Measurements from ENCODE around the gene DNAJC7. TPM values are rescaled to one million over a fixed set of nuclear protein-coding genes. Genes with fewer than 3 reads are reported as not detected.

The DNAJC7 gene
- 38.8 and 48.5 TPM in 2 replicates for polyA plus RNA-seq (2012; rRNA removed)
- 63.0 and 77.9 TPM in 2 replicates for polyA plus RNA-seq (2012; cell fraction: cytosol; rRNA removed)
- polyA plus RNA-seq (2012; cell fraction: nucleus; rRNA removed) = 24.5 and 41.2 TPM in 2 replicates

- Histone ChIP-seq H3K4me1 (ENCODE audit: control insufficient read depth in 1 of 2, insufficient read depth in 2 of 2, low read depth in 1 of 2, low read length in 1 of 2) (peaks cover 6 to 25% of the 10 kb centered on the region in 2 experiments; a peak in 3 of 4 replicates), H4K20me1 (ENCODE audit: insufficient read depth) (peaks cover 18% of the 10 kb centered on the region), H3K27ac (ENCODE audit: low read depth in 2 of 2, low read length in 1 of 2) (peak within 1 kb of the TSS; percentile 93 to 95), H3K79me2 (ENCODE audit: insufficient read depth) (peaks cover 76% of the 10 kb centered on the region), H2AFZ (ENCODE audit: low read depth) (peak within 1 kb of the TSS; percentile 95), H3K27me3 (ENCODE audit: insufficient read depth) (no peaks in the 10 kb centered on the region), H3K9ac (peak within 1 kb of the TSS; percentile 99), H3K9me2 (no peaks in the 10 kb centered on the region), H3K4me3 (ENCODE audit: low read depth in 2 of 2, low read length in 1 of 2) (peak within 1 kb of the TSS; percentile 83 to 98), H3K36me3 (replicated peaks in 1 of 2; ENCODE audit: control insufficient read depth in 1 of 2, insufficient read depth in 2 of 2, low read length in 1 of 2) (peaks cover 5 to 14% of the 10 kb centered on the region in 2 experiments), H3K9me3 (no peaks in the 10 kb centered on the region), H3K4me2 (peak within 1 kb of the TSS; percentile 89), H3F3A (replicated peaks; ENCODE audit: insufficient read depth) (peaks cover 10% of the 10 kb centered on the region)
- DNase-seq = peak; percentile 94
- WGBS (ENCODE audit: low lambda C conversion rate) = under 1% methylated on average over 24 of the region's 70 CpGs
- POLR2A ChIA-PET = interaction anchor here (0.7 to 3.4 kb wide), 16 partner anchors 8 to 329 kb away, joined by 3 to 19 read pairs (median 4); partner anchors contain the start of genes CNP and ODAD4
- CTCF ChIA-PET = interaction anchor here (1.0 to 17.3 kb wide), 13 partner anchors 10 to 136 kb away, joined by 3 to 496 read pairs (median 5); partner anchors contain the start of genes CNP, DHX58, HSPB9 and KAT2A
- TF ChIP-seq JUND (IDR thresholded peaks at IDR 0.05) (no peak), FOSL2 (IDR thresholded peaks at IDR 0.05; ENCODE audit: borderline replicate concordance, low read depth) (no peak), POLR2AphosphoS5 (IDR thresholded peaks at IDR 0.05; ENCODE audit: low read depth, low read length) (peak; percentile 87), EP300 (IDR thresholded peaks at IDR 0.05; ENCODE audit: borderline replicate concordance in 1 of 2, low read depth in 1 of 2, low read length in 1 of 2) (peak; percentile 28 to 34; a peak in 2 of 4 replicates), EZH2phosphoT487 (IDR thresholded peaks at IDR 0.05; ENCODE audit: borderline replicate concordance, low read depth) (no peak), ZBTB33 (IDR thresholded peaks at IDR 0.05; ENCODE audit: borderline replicate concordance, low read depth) (0 out of 2 replicates have a peak, but pooled peaks have one; percentile 44), USF1 (IDR thresholded peaks at IDR 0.05; ENCODE audit: borderline replicate concordance, low read depth) (no peak; the same call in 1 of the 2 replicates), CTCF (IDR thresholded peaks at IDR 0.05) (0 out of 2 replicates have a peak, but pooled peaks have one; percentile 9), MEF2A (IDR thresholded peaks at IDR 0.05; ENCODE audit: borderline replicate concordance, low read depth) (no peak), RXRA (IDR thresholded peaks at IDR 0.05; ENCODE audit: borderline replicate concordance, low read depth) (no peak), SIN3A (IDR thresholded peaks at IDR 0.05; ENCODE audit: borderline replicate concordance, low read depth, low read length) (0 out of 2 replicates have a peak, but pooled peaks have one; percentile 25), CHD2 (IDR thresholded peaks at IDR 0.05; ENCODE audit: low read length, partially characterized antibody) (peak; percentile 46), NRF1 (IDR thresholded peaks at IDR 0.05; ENCODE audit: low read depth, low read length) (0 out of 2 replicates have a peak, but pooled peaks have one; percentile 2), TAF1 (IDR thresholded peaks at IDR 0.05; ENCODE audit: borderline replicate concordance, low read depth, low read length) (peak; percentile 98), MXI1 (IDR thresholded peaks at IDR 0.05; ENCODE audit: low read depth, low read length) (peak; percentile 67), ELF1 (IDR thresholded peaks at IDR 0.05) (peak; percentile 52), NFIC (IDR thresholded peaks at IDR 0.05; ENCODE audit: borderline replicate concordance) (no peak), FOXM1 (IDR thresholded peaks at IDR 0.05; ENCODE audit: low read depth) (no peak), PBX3 (IDR thresholded peaks at IDR 0.05) (no peak), SMC3 (IDR thresholded peaks at IDR 0.05; ENCODE audit: low read depth, low read length) (no peak), MAX (IDR thresholded peaks at IDR 0.05; ENCODE audit: low read depth) (peak; percentile 66), TCF12 (IDR thresholded peaks at IDR 0.05) (no peak), USF2 (IDR thresholded peaks at IDR 0.05; ENCODE audit: borderline replicate concordance, low read depth, low read length) (0 out of 2 replicates have a peak, but pooled peaks have one; percentile 11), YY1 (IDR thresholded peaks at IDR 0.05; ENCODE audit: low read depth) (peak; percentile 98)
These were observed at the start of gene DNAJC7 for GRCh38 chr17:42016941-42017865. DNAJC7 (minus strand) TSS chr17:42017439; CDS start chr17:42017416, 23 bp downstream.
